GM18499 (cell line): ENCODE measurements around the gene FAM24A.

ENCODE experiments used
- ATAC-seq: cut with Tn5 transposase; IDR thresholded peaks from one replicate; pipeline ENCODE4 v1.9.1; 2021; ENCODE audit warnings: moderate number of reproducible peaks; ENCODE audit not compliant: insufficient read depth, unreplicated experiment

The FAM24A gene

DNA sequence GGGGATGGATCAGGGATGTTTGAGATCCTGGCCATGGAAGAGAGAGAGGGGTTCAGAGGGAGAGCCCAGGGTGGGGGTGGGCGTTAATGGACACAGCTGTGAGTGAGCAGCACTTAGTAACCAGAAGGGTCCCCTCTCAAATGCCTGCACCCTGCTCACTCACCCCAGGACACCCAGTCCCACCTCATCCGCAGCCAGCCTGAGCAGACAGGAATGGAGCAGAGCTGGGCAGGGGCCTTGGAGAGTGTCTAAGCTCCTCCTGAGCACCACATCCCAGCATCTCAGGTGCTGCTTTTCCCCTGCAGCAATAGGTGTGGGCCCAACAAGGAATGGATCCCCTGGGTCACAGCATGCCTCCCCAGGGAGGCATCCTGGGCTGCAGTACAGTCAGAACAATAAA lies 5.3 kb downstream of the FAM24A start:
- ATAC-seq = no peak

DNA sequence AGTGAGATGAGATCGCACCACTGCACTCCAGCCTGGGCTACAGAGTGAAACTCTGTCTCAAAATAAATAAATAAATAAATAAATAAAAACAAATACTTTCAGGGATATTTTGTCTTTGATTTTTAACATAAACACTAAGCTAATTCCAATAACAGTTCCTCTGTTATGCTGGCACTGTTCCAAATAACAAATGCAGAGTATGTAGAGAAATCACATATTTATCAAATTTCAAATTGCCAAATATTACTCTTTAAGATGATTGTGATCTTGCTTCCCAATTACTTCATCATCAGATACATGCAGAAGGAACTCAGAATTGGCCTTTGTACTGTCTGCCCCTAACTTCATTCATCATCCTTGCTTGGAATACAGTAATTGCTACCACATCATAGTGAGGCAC lies 19.7 kb downstream of the FAM24A start:
- no peak for ATAC-seq

DNA sequence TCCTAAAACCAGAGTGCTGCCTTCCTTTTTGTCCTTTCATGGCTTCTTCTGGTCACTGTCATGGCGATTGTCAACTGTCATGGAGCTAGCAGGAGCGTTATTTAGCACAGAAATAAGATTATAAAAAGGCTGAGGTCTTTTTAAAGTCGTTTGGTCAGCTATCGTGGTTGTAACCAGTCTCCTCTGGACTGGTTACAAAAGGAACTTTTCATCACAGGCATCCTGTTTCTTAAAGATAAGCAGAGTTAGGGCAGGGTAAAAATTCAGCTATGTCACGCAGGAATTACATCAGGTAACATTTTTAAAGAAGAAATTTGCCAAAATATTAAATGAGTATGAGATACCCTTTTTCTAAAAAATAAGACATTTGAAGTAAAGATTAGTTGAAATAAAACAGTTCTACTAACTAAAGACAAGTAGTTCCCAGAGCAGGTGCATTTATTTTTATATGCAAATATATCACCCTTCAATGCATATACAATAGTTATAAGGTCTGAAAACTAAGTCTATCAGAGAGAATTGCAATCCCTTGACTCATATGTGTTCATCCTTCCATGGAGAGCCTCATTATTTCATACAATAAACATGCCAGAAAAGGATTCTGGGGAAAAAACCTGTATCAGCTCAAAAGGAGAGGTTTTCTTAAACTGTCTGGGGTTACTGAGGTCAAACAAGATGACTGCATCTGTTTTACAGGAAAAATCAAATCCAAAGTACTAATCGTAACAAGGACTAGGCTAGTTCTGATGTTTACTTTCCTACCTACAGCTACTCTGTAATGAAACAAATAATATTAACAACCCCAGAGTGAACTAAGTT lies 20.9 kb downstream of the FAM24A start:
- ATAC-seq = no peak

DNA sequence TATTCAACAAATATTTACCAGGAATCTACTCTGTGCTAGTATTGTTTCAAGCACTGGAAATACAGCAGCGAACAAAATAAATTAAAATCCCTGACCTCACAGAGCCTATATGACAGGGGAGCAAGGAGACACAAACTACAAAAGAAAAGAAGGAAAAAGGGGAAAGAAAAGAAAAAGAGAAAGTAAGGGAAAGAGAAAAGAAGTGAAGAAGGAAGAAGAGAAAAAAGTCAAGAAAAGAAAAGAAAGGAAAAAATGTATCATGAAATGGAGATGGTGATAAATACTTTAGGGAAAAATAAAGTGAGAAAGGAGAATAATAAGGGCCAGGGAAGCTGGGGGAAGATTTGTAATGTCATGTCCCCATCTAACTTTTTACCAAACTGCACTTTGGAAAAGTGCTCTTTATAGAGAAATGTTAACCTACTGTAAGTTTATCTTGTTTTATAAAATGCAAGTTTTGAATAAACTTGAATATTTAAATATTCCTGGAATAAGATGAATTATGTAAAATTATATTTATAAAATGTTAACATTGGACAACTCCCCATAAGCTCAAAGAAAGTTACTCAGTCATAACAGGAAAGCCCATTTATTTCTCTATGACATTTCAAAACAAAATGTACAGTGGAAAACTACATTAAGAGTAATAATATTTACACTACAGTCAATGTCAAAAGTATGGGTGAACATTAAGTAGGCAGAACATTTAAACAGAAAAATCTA lies 28.9 kb downstream of the FAM24A start:
- ATAC-seq = no peak

DNA sequence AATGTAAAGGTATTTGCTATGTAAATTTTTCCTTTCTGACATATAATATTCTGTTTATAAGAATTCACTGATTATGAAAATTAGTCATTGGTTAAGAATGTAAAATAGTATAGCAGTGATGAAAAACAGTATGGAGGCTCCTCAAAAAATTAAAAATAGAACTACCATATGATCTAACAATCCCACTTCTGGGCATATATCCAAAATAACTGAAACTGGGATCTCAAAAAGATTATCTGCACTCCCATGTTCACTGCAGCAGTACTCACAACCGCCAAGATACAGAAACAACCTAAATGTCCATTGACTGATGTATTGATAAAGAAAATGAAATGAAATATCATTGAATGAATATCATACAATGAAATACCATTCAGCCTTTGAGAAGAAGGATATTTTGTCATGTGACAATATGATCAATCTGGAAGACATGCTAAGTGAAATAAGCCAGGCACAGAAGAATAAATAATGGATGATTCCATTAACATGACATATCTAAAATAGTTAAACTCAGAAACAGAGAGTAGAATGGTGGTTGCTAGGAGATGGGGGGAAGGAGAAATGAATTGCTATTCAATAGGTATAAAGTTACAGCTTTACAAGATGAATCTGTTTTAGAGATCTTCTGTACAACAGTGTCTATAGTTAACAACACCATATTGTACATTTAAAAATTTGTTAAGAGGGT lies 29.6 kb downstream of the FAM24A start:
- no peak for ATAC-seq

DNA sequence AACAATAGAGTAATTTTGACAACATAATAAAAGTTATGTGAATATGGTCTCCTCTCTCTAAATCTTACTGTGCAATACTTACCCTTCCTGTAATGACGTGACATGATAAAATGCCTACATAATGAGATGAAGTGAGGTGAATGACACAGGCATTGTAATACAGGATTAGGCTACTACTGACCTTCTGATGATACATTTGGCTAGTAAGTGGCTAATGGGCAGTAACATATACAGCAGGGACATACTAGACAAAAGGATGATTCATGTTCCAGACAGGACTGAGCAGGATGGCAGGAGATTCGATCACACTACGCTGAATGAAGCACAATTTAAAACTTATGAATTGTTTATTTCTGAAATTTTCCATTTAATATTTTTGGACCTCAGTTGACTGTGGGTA lies 38.9 kb downstream of the FAM24A start:
- ATAC-seq = no peak

DNA sequence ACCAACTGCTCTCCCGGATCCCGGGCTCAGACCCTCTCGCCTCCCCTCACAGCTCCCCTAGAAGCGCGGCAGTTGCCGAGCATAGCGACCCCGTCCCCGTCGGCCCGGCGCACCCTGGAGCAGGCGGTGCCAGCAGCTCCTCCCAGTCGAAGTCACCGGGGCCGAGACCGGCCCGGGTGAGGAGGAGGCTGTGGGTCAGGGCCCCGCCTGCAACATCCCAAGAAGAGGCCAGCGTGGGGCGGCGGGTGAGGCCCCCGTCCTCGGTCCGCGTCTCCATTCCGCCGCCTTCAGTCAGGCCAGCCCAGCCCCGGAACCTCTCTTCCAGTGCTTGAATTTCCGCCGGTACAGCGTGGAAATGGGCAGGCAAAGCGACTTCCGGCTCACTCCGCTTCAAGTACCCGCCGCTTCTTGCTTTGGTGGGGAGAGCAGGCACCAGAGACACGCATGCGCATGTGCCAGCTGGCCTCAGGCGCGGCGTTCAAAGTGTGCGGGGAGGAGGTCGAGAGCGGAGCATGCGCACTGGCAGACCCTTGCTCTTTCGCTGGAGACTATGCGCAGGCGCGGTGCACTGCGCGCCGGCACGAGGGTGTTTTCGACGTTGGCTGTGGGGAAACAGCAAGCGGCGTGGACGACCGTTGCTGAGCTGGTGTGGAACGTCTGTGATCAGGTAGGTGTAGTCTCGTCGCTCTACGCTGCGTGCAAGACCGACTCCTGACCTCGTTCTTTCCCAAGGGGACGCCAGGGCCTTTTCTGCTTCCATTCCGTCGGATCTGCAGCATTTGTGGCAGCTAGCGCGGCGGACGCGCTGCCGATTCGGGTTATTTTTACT lies 43.7 kb downstream of the FAM24A start, which contains the start of gene C10orf88:
TSS of gene C10orf88 (minus strand) at position 326 of the 829 bp plus-strand sequence. CDS start at position 277, 49 bp downstream.
- peak; percentile 90 for ATAC-seq

DNA sequence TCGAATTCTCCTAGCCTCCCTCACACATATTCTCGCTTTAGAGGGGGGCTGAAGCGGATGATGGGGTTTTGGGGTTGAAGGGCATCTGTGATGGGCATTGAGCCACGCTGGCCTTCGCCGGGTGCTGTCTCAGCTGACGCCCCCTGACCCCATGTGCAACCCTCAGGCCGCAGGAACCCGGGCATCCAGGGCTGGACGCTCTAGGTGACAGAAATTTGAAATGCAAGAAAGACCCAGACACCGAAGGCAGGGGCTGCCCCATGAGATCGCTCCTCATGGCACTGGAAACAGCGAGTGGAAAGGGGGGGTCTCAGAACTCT lies 44.3 kb downstream of the FAM24A start:
- no peak for ATAC-seq

DNA sequence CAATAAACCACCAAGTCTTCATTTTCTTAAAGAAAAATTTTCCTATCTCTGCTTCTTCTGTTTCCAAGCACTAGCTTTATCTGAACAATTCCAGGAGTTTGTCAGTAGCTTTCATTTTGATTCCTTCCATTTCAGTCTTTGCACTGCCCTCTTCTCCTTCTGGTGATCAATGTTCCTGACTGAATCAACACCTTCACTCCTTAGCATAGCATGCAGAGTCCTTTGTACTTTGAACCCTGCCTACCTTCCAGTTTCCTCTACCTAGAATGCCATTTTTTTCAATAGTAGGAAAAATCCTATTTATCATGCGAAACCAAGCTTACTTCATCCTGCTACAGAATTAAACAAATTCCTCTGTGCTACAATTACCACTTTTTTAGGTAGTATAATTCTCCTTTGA lies 45.5 kb downstream of the FAM24A start:
- ATAC-seq = no peak

DNA sequence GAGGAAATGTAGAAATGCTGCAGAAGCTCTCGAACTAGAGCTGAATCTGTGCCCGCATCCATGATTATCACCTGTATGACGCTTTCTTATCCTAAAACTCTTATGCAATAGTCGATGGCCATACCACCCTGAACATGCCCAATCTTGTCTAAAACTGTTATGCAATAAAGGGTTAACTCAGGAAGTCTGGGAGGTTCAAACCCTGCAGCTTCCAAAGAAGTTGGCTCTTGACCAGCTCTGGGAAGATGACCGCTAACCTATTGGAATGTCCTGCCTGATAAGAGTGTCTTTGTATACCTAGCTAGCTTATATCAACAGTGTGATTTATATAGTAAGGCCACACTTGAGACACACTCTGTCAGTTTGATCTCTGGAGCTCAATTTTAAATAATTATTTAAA lies 47.1 kb downstream of the FAM24A start:
- no peak for ATAC-seq

DNA sequence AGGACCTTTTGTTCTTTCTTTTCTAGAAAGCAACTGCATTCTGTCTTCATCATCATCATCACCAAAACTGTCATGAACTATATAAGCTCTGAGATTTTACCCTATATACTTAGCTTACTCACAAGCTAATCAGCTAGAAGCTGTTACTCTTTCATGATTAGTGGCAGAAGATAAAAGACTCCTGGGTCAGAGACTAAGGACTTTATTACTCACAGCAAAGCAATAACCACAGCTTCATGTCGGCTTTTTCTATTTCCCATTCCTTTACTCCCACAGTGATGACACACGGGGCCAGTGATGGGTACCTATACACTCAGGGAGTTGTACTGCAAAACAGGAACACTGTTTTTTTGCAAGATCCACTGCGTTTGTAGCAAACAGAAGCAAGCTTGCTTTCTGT lies 52.0 kb downstream of the FAM24A start:
- ATAC-seq = no peak
